Measurements from ENCODE around the gene IGF2R. TPM values are rescaled to one million over a fixed set of nuclear protein-coding genes. Genes with fewer than 3 reads are reported as not detected.
"Not testable (repeated sequence)": the region's sequence is repeated elsewhere in the genome, so short reads cannot be mapped to it uniquely, and the experiment has no call there.

Gene IGF2R
- total and polyA plus RNA-seq, 8 donors, result 2.0 to 70.5 (median 31.5) TPM

DNA sequence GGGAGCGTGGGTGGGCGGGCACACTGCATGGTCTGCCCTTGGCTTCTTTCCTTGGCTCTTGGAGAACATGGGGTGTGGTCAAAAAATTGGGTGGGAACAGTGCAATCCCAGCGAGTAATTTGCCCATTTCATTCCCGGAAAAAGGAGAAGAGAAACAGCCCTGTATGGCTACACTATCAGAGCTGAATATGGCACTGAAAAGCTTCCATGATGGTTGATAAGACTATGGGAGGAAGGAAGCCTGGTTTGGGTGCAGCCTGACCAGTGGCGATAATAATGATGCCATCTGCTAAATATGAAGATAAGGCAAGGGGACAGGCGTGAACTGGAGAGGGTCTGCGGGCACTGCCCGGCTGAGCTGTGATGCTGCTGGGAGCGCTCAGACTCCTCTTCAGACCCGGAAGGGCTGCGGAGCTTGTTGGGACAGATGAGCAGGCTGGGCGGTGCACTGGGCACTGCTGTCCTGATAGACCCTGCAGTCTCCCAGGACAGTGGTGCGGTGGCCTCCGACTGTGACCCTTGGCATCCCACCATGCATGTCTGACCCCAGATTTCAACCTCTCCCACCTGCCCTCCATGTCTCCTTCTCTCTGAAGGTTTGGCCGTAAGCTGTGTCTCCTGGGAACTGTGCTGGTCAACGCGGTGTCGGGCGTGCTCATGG is 162.9 kb downstream of the IGF2R start:
- Histone ChIP-seq H3K4me1 (peaks cover 0 to 5% (median under 1%) of the 10 kb centered on the region in 4 donors), H3K27ac (no peak overlapping the region), H3K36me3 (no peaks in the 10 kb centered on the region), H3K4me3 (no peak overlapping the region), H3K9me3 (no peaks in the 10 kb centered on the region), H3K27me3 (no peaks in the 10 kb centered on the region)
- intact Hi-C loops (cut with DNase I; ENCODE audit: low total_unique reads), result no loop called here
- TF ChIP-seq POLR2AphosphoS5 (IDR thresholded peaks at IDR 0.05), result no peak
- no peak for TF ChIP-seq POLR2A (IDR thresholded peaks at IDR 0.05)
- TF ChIP-seq, protein P1, sequence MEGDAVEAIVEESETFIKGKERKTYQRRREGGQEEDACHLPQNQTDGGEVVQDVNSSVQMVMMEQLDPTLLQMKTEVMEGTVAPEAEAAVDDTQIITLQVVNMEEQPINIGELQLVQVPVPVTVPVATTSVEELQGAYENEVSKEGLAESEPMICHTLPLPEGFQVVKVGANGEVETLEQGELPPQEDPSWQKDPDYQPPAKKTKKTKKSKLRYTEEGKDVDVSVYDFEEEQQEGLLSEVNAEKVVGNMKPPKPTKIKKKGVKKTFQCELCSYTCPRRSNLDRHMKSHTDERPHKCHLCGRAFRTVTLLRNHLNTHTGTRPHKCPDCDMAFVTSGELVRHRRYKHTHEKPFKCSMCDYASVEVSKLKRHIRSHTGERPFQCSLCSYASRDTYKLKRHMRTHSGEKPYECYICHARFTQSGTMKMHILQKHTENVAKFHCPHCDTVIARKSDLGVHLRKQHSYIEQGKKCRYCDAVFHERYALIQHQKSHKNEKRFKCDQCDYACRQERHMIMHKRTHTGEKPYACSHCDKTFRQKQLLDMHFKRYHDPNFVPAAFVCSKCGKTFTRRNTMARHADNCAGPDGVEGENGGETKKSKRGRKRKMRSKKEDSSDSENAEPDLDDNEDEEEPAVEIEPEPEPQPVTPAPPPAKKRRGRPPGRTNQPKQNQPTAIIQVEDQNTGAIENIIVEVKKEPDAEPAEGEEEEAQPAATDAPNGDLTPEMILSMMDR (IDR thresholded peaks at IDR 0.05), result no peak
- no peak for TF ChIP-seq EP300 (IDR thresholded peaks at IDR 0.05)
- WGBS, 5 donors, result 84 to 92% (median 91%) methylated on average over 17 to 19 of the region's 19 CpGs
- DNase-seq, result no peak

DNA sequence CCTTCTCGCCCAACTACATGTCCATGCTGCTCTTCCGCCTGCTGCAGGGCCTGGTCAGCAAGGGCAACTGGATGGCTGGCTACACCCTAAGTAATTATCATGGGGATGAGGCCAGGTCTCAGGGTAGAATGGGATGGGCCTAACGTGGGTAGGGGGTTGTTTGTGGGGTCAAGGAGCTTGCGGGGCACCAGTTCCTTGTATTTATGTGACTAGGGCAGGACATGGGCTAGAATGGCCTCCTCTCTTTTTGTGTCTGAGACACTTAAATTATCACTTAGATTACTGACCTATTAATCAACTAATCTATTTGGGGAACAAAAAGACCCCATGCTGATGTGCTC is 163.4 kb downstream of the IGF2R start:
- TF ChIP-seq, protein P1 (IDR thresholded peaks at IDR 0.05), result no peak
- TF ChIP-seq EP300 (IDR thresholded peaks at IDR 0.05) (no peak), POLR2AphosphoS5 (IDR thresholded peaks at IDR 0.05) (no peak)
- H3K4me3 ChIP-seq, result no peak overlapping the region
- H3K27ac ChIP-seq, result no peak overlapping the region
- no peaks in the 10 kb centered on the region for H3K36me3 ChIP-seq
- H3K9me3 ChIP-seq, result no peaks in the 10 kb centered on the region
- WGBS, 5 donors, result 77 to 82% (median 80%) methylated on average over 4 of the region's 4 CpGs
- H3K4me1 ChIP-seq, result peaks cover 4 to 10% (median 6%) of the 10 kb centered on the region in 4 donors
- peak in 1 of 2 donors; percentile 4 for DNase-seq
- no peaks in the 10 kb centered on the region for H3K27me3 ChIP-seq
- intact Hi-C loops (cut with DNase I; ENCODE audit: low total_unique reads), result no loop called here

DNA sequence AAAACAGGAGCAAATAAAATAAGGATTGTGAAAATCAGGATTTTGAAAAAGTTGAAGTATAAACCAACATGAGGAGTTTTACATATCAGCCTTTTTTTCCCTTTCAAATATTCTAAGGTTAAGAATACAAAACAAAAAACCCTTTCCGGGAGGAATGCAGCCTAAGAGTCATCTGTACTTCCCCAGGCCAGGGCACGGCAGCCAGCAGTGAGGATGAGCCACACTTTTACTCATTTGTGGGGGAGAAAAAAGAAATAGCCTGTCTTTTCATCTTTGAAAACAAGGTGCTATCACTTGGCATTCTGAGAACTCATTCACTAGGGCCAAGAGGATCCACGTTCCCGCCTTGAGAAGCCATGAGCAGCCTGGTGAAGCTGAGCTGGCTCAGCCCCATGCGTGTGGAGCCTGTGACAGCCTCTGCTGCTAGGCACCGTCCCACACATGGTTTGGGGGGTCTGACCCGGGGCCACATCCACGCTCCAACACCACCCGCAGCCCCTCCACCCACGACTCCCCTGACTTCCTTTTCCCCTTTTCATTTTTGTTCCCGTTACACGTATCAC is 164.0 kb downstream of the IGF2R start:
- H3K9me3 ChIP-seq, result no peaks in the 10 kb centered on the region
- no peak overlapping the region for H3K4me3 ChIP-seq
- no peaks in the 10 kb centered on the region for H3K27me3 ChIP-seq
- 60 to 86% (median 82%) methylated on average over 12 of the region's 12 CpGs for WGBS, 5 donors
- no peaks in the 10 kb centered on the region for H3K36me3 ChIP-seq
- peaks cover 9 to 16% (median 11%) of the 10 kb centered on the region in 4 donors for H3K4me1 ChIP-seq
- intact Hi-C loops (cut with DNase I; ENCODE audit: low total_unique reads), result no loop called here
- TF ChIP-seq POLR2AphosphoS5 (IDR thresholded peaks at IDR 0.05) (no peak), EP300 (IDR thresholded peaks at IDR 0.05) (no peak), POLR2A (IDR thresholded peaks at IDR 0.05) (no peak)
- H3K27ac ChIP-seq, result no peak overlapping the region
- DNase-seq, result peak in 1 of 2 donors; percentile 20

DNA sequence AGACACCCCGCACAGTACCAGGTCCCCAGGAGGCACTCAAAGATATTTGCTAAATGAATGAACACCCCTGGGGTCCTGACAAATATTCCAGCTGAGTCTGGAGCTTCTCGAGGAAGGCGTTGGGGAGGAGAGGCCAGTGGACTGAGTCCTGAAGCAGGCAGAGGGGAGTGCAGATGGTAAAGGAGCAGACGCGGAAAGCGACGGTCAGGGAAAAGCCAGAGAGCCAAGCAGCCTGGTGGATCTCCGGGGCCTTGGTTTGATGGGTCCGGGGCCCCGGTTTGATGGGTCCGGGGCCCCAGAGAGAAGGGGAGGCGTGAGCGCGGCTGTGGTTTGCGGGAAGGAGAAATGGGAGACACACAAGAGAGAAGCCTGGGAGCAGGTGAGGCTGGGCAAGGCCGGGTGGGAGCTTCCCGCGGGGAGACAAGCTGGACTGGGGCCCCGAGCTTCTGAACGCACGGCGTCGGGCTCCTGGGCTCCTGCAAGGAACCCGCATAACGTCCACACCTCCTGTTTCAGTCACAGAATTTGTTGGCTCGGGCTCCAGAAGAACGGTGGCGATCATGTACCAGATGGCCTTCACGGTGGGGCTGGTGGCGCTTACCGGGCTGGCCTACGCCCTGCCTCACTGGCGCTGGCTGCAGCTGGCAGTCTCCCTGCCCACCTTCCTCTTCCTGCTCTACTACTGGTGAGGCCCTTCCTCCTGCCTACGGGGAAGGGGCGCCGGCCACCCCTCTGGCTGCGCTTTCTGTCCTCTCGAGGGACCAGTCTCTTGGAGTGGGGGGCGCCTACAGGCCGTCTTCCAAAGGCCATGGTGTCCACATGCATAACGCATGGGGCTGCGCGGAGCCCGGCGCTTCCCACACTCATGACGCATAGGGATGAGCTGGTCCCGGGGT is 164.8 kb downstream of the IGF2R start:
- 87 to 94% (median 91%) methylated on average over 41 to 47 of the region's 47 CpGs for WGBS, 5 donors
- TF ChIP-seq EP300 (IDR thresholded peaks at IDR 0.05) (no peak), POLR2A (IDR thresholded peaks at IDR 0.05) (no peak), POLR2AphosphoS5 (IDR thresholded peaks at IDR 0.05) (no peak)
- TF ChIP-seq, protein P1 (IDR thresholded peaks at IDR 0.05), result no peak
- Histone ChIP-seq H3K27ac (no peak overlapping the region), H3K9me3 (no peaks in the 10 kb centered on the region), H3K4me3 (no peak overlapping the region), H3K36me3 (no peaks in the 10 kb centered on the region), H3K27me3 (no peaks in the 10 kb centered on the region), H3K4me1 (peaks cover 16 to 24% (median 17%) of the 10 kb centered on the region in 4 donors)
- DNase-seq, result no peak
- intact Hi-C loops (cut with DNase I; ENCODE audit: low total_unique reads), result no loop called here

DNA sequence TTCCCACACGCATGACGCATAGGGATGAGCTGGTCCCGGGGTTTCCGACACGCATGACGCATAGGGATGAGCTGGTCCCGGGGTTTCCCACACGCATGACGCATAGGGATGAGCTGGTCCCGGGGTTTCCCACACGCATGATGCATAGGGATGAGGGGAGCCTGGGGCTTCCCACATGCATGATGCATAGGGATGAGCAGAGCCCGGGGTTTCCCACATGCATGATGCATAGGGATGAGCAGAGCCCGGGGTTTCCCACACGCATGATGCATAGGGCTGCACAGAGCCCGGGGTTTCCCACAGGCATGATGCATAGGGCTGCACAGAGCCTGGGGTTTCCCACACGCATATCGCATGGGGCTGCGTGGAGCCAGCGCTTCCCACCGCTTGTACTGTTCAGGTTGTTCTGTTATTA is 165.5 kb downstream of the IGF2R start:
- H3K27ac ChIP-seq; DNase-seq; H3K9me3 ChIP-seq; intact Hi-C loops (cut with DNase I; ENCODE audit: low total_unique reads); H3K4me3 ChIP-seq; H3K27me3 ChIP-seq; H3K36me3 ChIP-seq: not testable (repeated sequence)
- peaks cover 20 to 30% (median 23%) of the 10 kb centered on the region in 4 donors for H3K4me1 ChIP-seq
- WGBS, 5 donors, result 88 to 93% (median 92%) methylated on average over 19 to 20 of the region's 20 CpGs

Measured in stomach (tissue), 9 donors.